Glutamatergic neuron (in vitro differentiated cells): ENCODE data around the gene C9orf72. TPM values are rescaled to one million over a fixed set of nuclear protein-coding genes. Genes with fewer than 3 reads are reported as not detected.

Experiments
- DNase-seq: peaks from one replicate; pipeline ENCODE4 v3.0.0; 2022
- H3K27ac Mint-ChIP-seq: one replicate; pipeline ENCODE4 v1.8.0; 2020; ENCODE audit warnings: mild to moderate bottlenecking, mixed read lengths, inconsistent platforms; ENCODE audit not compliant: unreplicated experiment
- H3K27me3 Mint-ChIP-seq: one replicate; pipeline ENCODE4 v1.8.0; 2020; ENCODE audit warnings: mild to moderate bottlenecking, moderate library complexity, mixed read lengths, inconsistent platforms; ENCODE audit not compliant: unreplicated experiment
- H3K36me3 Mint-ChIP-seq: one replicate; pipeline ENCODE4 v1.8.0; 2020; ENCODE audit warnings: mild to moderate bottlenecking, mixed read lengths, inconsistent platforms; ENCODE audit not compliant: unreplicated experiment
- H3K4me1 Mint-ChIP-seq: one replicate; pipeline ENCODE4 v1.8.0; 2020; ENCODE audit warnings: mild to moderate bottlenecking, low read depth, mixed read lengths, inconsistent platforms; ENCODE audit not compliant: unreplicated experiment
- H3K4me3 Mint-ChIP-seq: one replicate; pipeline ENCODE4 v1.8.0; 2020; ENCODE audit warnings: mild to moderate bottlenecking, mixed read lengths, inconsistent platforms; ENCODE audit not compliant: unreplicated experiment
- H3K9me3 Mint-ChIP-seq: one replicate; pipeline ENCODE4 v1.8.0; 2020; ENCODE audit warnings: mild to moderate bottlenecking, moderate library complexity, mixed read lengths, inconsistent platforms; ENCODE audit not compliant: unreplicated experiment
- total RNA-seq: library from RNA; stranded (reverse); fragmentation: NEBNext Ultra II Directional; extraction: Animal tissue kit (Norgen Biotek cat#: 25700); gene quantifications from one replicate; pipeline ENCODE4 v1.2.1, GENCODE V29; 2021; ENCODE audit not compliant: unreplicated experiment
- TF ChIP-seq, protein P1 (sequence below): fragments of 200-600 bp; sonication (generic); IDR thresholded peaks from one replicate; pipeline ENCODE4 v1.5.0; 2021; ENCODE audit not compliant: partially characterized antibody, unreplicated experiment

C9orf72 gene
- total RNA-seq, 1 donor from 2014 or later, result 53.9 TPM

DNA sequence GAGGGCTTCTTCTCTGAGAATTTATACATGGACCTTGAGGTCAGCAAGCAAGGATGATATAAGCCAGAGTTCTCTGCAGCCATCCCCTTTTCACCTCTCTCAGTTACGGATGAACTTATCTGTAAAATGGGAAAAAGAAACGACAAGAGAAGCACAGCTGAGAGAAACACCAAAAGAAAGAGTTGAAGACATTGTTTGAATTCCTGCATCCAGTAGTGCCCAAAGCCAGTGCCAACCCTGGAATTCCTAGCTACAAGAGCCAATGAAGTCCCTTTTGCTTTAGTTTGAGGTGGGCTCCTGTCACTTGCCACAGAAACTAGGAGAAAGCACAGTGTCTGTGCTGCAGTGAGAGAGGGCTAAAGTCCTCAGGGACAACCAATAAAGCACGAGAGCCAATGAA lies 37.1 kb downstream of the C9orf72 start:
- H3K4me3 Mint-ChIP-seq, result no peak overlapping the region
- H3K4me1 Mint-ChIP-seq, result peaks cover 8% of the 10 kb centered on the region
- TF ChIP-seq, protein P1, sequence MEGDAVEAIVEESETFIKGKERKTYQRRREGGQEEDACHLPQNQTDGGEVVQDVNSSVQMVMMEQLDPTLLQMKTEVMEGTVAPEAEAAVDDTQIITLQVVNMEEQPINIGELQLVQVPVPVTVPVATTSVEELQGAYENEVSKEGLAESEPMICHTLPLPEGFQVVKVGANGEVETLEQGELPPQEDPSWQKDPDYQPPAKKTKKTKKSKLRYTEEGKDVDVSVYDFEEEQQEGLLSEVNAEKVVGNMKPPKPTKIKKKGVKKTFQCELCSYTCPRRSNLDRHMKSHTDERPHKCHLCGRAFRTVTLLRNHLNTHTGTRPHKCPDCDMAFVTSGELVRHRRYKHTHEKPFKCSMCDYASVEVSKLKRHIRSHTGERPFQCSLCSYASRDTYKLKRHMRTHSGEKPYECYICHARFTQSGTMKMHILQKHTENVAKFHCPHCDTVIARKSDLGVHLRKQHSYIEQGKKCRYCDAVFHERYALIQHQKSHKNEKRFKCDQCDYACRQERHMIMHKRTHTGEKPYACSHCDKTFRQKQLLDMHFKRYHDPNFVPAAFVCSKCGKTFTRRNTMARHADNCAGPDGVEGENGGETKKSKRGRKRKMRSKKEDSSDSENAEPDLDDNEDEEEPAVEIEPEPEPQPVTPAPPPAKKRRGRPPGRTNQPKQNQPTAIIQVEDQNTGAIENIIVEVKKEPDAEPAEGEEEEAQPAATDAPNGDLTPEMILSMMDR, result no peak
- H3K27ac Mint-ChIP-seq, result no peak overlapping the region
- no peaks in the 10 kb centered on the region for H3K36me3 Mint-ChIP-seq
- no peak for DNase-seq
- no peaks in the 10 kb centered on the region for H3K27me3 Mint-ChIP-seq
- H3K9me3 Mint-ChIP-seq, result no peaks in the 10 kb centered on the region

DNA sequence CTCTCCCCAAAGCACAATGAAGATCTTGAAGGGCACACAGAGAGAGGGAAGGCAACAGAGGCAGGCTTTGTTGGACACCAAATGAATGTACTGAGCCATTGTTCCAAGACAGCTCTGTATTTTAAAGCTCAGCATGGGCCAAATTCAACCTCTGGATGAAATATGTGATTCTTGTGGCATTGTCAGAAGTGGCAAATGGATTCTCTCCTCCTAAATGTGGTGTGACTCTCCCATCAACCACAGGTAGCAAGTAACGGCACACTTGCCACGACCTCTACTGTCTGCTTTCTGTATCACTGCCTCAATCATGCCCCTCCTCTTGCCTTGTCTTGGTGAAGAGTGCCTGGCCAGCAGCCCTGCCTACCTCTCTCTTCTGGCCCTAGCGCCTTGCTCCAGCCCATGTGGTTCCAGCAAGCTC lies 37.6 kb downstream of the C9orf72 start:
- H3K27me3 Mint-ChIP-seq, result no peaks in the 10 kb centered on the region
- no peak for DNase-seq
- no peaks in the 10 kb centered on the region for H3K9me3 Mint-ChIP-seq
- no peaks in the 10 kb centered on the region for H3K36me3 Mint-ChIP-seq
- peaks cover 12% of the 10 kb centered on the region for H3K4me1 Mint-ChIP-seq
- TF ChIP-seq, protein P1, result no peak
- H3K4me3 Mint-ChIP-seq, result no peak overlapping the region
- H3K27ac Mint-ChIP-seq, result no peak overlapping the region

DNA sequence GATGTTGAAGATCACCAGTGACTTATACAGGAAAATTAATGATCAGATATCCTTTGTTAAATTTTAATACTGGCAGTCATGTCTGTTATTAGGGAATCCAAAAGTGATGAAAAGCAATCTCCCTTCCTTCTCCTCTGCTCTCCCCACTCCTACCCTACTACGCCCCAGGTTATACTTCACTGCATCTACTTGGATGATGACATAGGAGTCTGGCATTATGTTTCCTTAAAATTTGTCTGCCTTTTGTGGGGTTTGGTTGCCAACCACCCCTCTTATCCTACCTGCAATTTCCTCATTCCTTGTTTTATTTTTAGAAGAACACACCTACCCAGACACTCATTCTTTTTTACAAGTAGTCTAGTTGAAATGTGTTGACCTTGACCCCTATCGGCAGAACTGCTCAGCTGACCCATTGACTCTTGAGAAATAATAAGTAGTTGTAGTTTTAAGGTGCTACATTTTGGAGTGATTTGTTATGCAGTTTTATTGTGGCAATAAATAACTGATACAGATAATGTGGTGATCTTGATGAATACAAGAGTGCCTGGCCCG lies 38.5 kb downstream of the C9orf72 start:
- Mint-ChIP-seq H3K27ac (no peak overlapping the region), H3K27me3 (no peaks in the 10 kb centered on the region), H3K4me3 (no peak overlapping the region), H3K4me1 (peaks cover 14% of the 10 kb centered on the region), H3K9me3 (no peaks in the 10 kb centered on the region), H3K36me3 (no peaks in the 10 kb centered on the region)
- no peak for DNase-seq
- TF ChIP-seq, protein P1, result no peak

DNA sequence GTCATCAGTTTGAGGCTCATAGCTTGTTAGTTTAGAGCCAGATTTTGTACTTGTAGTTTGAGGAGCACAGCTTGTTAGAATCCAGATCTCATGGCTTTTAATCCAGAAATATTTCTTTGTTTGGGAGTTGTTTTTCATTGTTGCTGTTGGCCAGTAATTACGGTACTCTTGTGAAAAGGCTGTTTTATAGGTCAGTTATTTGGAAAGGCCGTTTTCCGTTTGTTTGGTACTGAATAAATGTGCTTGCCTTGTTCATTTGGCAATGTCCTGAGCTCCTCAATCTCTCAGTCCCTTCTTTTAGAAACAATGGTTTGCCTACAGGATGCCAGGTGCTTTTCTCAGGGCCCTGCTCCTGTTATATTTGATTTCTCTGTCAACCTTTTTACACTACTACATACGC lies 39.1 kb downstream of the C9orf72 start:
- Mint-ChIP-seq H3K27me3 (no peaks in the 10 kb centered on the region), H3K9me3 (no peaks in the 10 kb centered on the region), H3K27ac (no peak overlapping the region), H3K4me3 (no peak overlapping the region), H3K36me3 (no peaks in the 10 kb centered on the region), H3K4me1 (peaks cover 14% of the 10 kb centered on the region)
- no peak for DNase-seq
- TF ChIP-seq, protein P1, result no peak

DNA sequence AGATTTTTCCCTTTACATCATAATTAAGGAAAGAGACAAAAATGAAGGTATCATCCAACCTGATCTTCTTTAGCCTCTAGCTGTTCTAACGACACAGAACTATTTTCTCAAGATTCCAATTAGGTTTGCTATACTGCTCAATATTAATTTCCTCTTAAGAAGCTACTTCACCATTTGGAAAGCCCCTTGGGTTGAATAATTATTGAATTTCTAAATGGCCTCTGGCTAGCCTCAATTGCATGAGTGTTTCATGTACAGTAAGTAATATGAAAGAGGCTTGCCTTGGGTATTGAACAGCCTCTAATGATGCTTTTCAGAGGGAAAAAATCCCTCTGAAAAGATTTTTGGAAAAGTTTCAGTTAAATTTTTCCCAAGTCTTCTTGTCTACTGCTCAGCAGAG lies 40.0 kb downstream of the C9orf72 start:
- H3K36me3 Mint-ChIP-seq, result no peaks in the 10 kb centered on the region
- no peak for DNase-seq
- TF ChIP-seq, protein P1, result no peak
- H3K27ac Mint-ChIP-seq, result no peak overlapping the region
- no peaks in the 10 kb centered on the region for H3K9me3 Mint-ChIP-seq
- no peaks in the 10 kb centered on the region for H3K27me3 Mint-ChIP-seq
- H3K4me1 Mint-ChIP-seq, result peaks cover 14% of the 10 kb centered on the region
- H3K4me3 Mint-ChIP-seq, result no peak overlapping the region
